ENCODE data around the gene FAM13A.

Gene FAM13A

DNA sequence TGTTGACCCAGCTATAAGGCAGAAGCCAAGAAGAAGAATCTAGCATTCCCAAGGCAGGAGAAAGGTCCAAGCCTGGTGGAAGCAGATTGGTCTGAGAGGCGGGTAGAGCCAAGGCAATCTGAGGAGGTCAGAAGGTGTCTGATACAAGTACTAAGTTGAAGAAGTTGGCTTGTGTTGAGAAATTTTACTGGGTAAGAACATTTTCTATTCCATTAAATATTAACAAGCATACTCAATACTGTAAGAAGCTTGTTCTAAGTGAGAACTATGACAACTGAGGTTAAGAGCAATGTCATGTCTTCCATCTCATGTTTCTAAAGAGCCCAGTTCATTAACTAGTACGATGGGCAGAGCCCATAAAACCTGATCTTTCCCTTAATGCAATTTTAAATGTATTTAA lies 75.0 kb downstream of the FAM13A start:
- DNase-seq (ENCODE audit: low read depth, low spot score) = no peak
- Histone ChIP-seq H3K9me3 (ENCODE audit: control insufficient read depth, insufficient read depth, low read length) (no peaks in the 10 kb centered on the region), H3K4me1 (ENCODE audit: control insufficient read depth, insufficient read depth, low read length) (no peaks in the 10 kb centered on the region), H3K4me3 (ENCODE audit: low read length) (no peak overlapping the region), H3K27ac (ENCODE audit: low read length) (no peak overlapping the region), H3K36me3 (ENCODE audit: control insufficient read depth, insufficient read depth, low read length) (no peaks in the 10 kb centered on the region), H3K27me3 (ENCODE audit: control insufficient read depth, insufficient read depth, low read length) (no peaks in the 10 kb centered on the region)
- no CpG with 5 or more reads among the region's 2 CpGs for WGBS (ENCODE audit: insufficient coverage, insufficient read length)

DNA sequence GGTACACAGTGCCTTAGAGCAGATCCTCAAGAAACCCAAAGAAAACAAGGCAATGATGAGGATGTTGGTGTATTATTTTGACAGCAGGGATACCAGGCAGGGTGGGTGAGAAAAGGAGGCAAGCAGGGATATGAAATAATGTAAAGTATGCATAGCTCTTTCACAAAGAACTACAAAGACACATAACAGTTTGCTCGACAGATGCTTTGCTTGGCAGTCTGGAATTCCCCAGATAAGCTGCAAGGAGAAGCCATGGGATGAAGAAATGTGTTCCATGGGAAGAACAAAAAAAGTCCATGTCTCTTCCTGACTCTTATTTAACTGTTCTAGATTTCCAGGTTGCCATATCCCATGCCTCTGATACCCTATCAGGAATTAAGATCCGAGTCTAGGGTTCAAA lies 75.4 kb downstream of the FAM13A start:
- Histone ChIP-seq H3K27me3 (ENCODE audit: control insufficient read depth, insufficient read depth, low read length) (no peaks in the 10 kb centered on the region), H3K4me3 (ENCODE audit: low read length) (no peak overlapping the region), H3K4me1 (ENCODE audit: control insufficient read depth, insufficient read depth, low read length) (no peaks in the 10 kb centered on the region), H3K9me3 (ENCODE audit: control insufficient read depth, insufficient read depth, low read length) (no peaks in the 10 kb centered on the region), H3K27ac (ENCODE audit: low read length) (no peak overlapping the region), H3K36me3 (ENCODE audit: control insufficient read depth, insufficient read depth, low read length) (no peaks in the 10 kb centered on the region)
- no CpG with 5 or more reads among the region's 2 CpGs for WGBS (ENCODE audit: insufficient coverage, insufficient read length)
- DNase-seq (ENCODE audit: low read depth, low spot score) = no peak

DNA sequence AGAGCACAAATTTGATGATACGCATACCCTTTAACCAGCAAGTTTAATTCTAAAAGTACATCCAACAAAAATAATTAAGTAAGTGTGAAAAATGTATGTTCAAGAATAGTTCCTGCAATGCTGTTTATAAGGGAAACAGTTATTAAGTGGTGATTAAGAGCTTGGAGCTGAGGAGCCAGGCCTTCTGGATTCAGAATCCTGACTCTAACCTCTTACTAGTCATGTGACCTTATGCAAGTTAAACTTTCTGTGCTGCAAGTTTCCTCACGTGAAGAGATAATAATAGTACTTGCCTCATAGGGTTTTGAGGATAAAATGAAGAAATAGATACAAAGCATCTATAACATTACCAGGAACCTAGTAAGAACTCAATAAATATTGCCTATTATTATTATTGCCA lies 77.7 kb downstream of the FAM13A start:
- Histone ChIP-seq H3K27me3 (ENCODE audit: control insufficient read depth, insufficient read depth, low read length) (no peaks in the 10 kb centered on the region), H3K4me1 (ENCODE audit: control insufficient read depth, insufficient read depth, low read length) (no peaks in the 10 kb centered on the region), H3K4me3 (ENCODE audit: low read length) (no peak overlapping the region), H3K27ac (ENCODE audit: low read length) (no peak overlapping the region), H3K36me3 (ENCODE audit: control insufficient read depth, insufficient read depth, low read length) (no peaks in the 10 kb centered on the region), H3K9me3 (ENCODE audit: control insufficient read depth, insufficient read depth, low read length) (no peaks in the 10 kb centered on the region)
- WGBS (ENCODE audit: insufficient coverage, insufficient read length) = no CpG with 5 or more reads among the region's 2 CpGs
- DNase-seq (ENCODE audit: low read depth, low spot score) = no peak

DNA sequence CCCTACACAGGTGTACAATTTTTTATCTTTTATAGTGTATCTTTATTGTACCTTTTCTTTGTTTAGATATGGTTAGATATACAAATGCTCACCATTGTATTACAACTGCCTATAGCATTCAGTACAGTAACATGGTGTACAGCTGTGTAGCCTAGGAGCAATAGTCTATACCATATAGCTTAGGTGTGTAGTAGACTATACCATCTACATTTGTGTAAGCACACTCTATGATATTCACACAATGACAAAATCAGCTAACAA lies 80.3 kb downstream of the FAM13A start:
- H3K27me3 ChIP-seq (ENCODE audit: control insufficient read depth, insufficient read depth, low read length) = no peaks in the 10 kb centered on the region
- no peaks in the 10 kb centered on the region for H3K4me1 ChIP-seq (ENCODE audit: control insufficient read depth, insufficient read depth, low read length)
- H3K9me3 ChIP-seq (ENCODE audit: control insufficient read depth, insufficient read depth, low read length) = no peaks in the 10 kb centered on the region
- no peak overlapping the region for H3K4me3 ChIP-seq (ENCODE audit: low read length)
- H3K36me3 ChIP-seq (ENCODE audit: control insufficient read depth, insufficient read depth, low read length) = no peaks in the 10 kb centered on the region
- DNase-seq (ENCODE audit: low read depth, low spot score) = no peak
- no peak overlapping the region for H3K27ac ChIP-seq (ENCODE audit: low read length)

DNA sequence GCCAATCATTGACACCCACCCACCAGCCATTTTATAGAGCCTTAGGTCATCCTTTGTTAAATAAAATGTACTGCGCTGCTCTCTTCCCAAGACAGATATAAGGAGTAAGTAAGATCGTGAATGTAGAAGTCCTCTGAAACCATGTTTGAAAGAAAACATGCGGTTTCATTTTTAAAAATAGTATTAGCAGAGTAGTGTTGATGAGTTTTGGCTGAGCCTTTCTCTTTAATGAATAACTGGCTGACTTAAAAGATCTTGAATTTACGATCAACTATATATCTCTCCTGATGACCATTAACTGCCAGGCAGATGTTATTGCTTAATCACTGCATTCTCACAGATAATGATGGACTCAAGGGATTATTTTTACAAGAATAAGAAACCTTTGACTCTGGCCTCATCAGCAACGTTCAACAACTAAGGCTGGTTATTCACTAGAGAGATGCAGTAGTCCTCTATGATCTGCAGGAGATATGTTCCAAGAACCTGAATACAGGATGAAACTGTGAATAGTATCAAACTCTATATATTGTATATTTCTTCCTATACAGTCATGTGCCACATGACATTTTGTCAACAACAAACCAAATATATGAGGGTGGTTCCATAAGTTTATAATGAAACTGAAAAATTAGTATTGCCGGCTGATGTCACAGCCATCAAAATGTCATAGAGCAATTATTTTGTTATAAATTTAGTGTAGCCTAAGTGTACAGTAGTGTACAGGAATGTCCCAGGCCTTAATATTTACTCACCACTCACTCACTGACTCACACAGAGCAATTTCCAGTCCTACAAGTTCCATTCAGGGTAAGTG lies 80.8 kb downstream of the FAM13A start:
- Histone ChIP-seq H3K9me3 (ENCODE audit: control insufficient read depth, insufficient read depth, low read length) (no peaks in the 10 kb centered on the region), H3K27ac (ENCODE audit: low read length) (no peak overlapping the region), H3K4me1 (ENCODE audit: control insufficient read depth, insufficient read depth, low read length) (no peaks in the 10 kb centered on the region), H3K27me3 (ENCODE audit: control insufficient read depth, insufficient read depth, low read length) (no peaks in the 10 kb centered on the region), H3K4me3 (ENCODE audit: low read length) (no peak overlapping the region), H3K36me3 (ENCODE audit: control insufficient read depth, insufficient read depth, low read length) (no peaks in the 10 kb centered on the region)
- no CpG with 5 or more reads among the region's 6 CpGs for WGBS (ENCODE audit: insufficient coverage, insufficient read length)
- no peak for DNase-seq (ENCODE audit: low read depth, low spot score)

DNA sequence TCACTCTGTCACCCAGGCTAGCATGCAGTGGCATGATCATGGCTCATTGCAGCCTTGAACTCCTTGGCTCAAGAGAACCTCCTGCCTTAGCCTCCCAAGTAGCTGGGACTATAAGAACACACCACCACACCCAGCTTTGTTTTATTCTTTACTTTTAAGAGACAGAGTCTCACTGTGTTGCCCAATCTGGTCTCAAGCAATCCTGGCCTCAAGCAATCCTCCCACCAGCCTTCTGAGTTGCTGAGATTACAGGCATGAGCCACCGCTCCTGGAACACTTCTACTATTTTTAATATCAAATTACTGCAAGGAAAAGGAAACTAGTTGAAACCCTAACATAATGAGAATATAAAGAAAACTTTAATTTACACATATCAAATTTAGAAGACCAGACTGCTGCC lies 85.4 kb downstream of the FAM13A start:
- WGBS (ENCODE audit: insufficient coverage, insufficient read length) = no CpG with 5 or more reads among the region's 1 CpG
- no peak overlapping the region for H3K27ac ChIP-seq (ENCODE audit: low read length)
- no peaks in the 10 kb centered on the region for H3K27me3 ChIP-seq (ENCODE audit: control insufficient read depth, insufficient read depth, low read length)
- H3K4me3 ChIP-seq (ENCODE audit: low read length) = no peak overlapping the region
- H3K9me3 ChIP-seq (ENCODE audit: control insufficient read depth, insufficient read depth, low read length) = no peaks in the 10 kb centered on the region
- H3K4me1 ChIP-seq (ENCODE audit: control insufficient read depth, insufficient read depth, low read length) = no peaks in the 10 kb centered on the region
- DNase-seq (ENCODE audit: low read depth, low spot score) = no peak
- H3K36me3 ChIP-seq (ENCODE audit: control insufficient read depth, insufficient read depth, low read length) = no peaks in the 10 kb centered on the region

DNA sequence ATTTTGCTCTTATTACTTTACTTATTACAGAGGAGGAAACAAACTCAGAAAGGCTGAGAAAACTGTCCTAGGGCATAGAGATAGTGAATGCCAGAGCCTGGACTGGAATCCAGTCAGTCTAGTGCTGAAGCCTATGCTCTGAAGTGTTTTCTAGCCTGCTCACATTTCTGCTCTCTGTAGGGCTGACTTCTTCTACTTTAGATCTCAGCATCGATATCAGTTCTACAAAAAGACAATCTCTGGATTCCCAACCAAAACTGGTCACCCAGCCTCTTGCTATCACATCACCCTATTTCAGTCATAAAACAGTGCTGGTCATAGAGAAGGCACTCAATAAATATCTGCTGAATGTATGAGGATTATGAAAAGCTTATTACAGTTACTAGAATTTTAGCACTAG lies 87.2 kb downstream of the FAM13A start:
- Histone ChIP-seq H3K36me3 (ENCODE audit: control insufficient read depth, insufficient read depth, low read length) (no peaks in the 10 kb centered on the region), H3K4me3 (ENCODE audit: low read length) (no peak overlapping the region), H3K27ac (ENCODE audit: low read length) (no peak overlapping the region), H3K27me3 (ENCODE audit: control insufficient read depth, insufficient read depth, low read length) (no peaks in the 10 kb centered on the region), H3K4me1 (ENCODE audit: control insufficient read depth, insufficient read depth, low read length) (no peaks in the 10 kb centered on the region), H3K9me3 (ENCODE audit: control insufficient read depth, insufficient read depth, low read length) (no peaks in the 10 kb centered on the region)
- no peak for DNase-seq (ENCODE audit: low read depth, low spot score)
- no CpG with 5 or more reads among the region's 1 CpG for WGBS (ENCODE audit: insufficient coverage, insufficient read length)

DNA sequence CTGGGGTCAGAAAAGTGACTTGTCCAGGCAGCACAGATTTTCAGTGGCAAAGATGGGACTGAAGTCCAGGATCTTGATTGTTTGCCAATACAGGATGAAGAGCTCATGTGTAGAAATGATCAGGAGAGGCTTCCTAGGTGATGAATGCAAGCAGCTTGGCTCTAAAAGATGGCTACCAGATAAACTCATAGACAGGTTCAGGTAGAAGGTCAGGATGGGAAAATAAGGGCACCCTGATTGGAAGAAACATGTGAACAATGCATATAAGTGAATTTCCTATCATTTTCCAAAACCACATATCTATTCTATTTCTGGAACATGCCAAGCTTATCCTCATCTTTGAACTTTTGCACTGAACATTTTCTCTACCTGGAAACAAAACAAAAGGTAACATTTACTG lies 87.7 kb downstream of the FAM13A start:
- Histone ChIP-seq H3K4me3 (ENCODE audit: low read length) (no peak overlapping the region), H3K9me3 (ENCODE audit: control insufficient read depth, insufficient read depth, low read length) (no peaks in the 10 kb centered on the region), H3K4me1 (ENCODE audit: control insufficient read depth, insufficient read depth, low read length) (no peaks in the 10 kb centered on the region), H3K27ac (ENCODE audit: low read length) (no peak overlapping the region), H3K36me3 (ENCODE audit: control insufficient read depth, insufficient read depth, low read length) (no peaks in the 10 kb centered on the region), H3K27me3 (ENCODE audit: control insufficient read depth, insufficient read depth, low read length) (no peaks in the 10 kb centered on the region)
- DNase-seq (ENCODE audit: low read depth, low spot score) = no peak

DNA sequence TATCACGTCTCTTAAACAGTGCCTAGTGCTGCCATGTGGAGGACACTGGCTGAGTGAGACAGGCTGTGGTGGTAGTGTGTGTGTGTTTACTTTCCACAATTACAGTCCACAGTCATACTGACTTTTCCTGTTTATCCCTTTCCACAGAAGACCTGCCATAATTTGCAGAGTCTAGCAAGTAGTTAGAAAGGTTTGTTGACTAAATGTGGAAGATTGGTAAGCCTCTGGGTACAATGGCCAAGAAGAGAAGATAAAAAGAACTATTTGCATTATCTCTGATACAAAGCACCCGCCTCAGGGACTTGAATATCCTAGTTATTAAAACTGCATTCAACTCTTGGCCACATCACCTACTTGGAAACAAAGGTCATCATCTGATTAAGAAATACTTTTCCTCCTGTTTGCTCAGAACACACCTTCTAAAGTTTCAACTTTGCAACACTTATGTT lies 89.1 kb downstream of the FAM13A start:
- no peaks in the 10 kb centered on the region for H3K4me1 ChIP-seq (ENCODE audit: control insufficient read depth, insufficient read depth, low read length)
- no peak for DNase-seq (ENCODE audit: low read depth, low spot score)
- H3K27me3 ChIP-seq (ENCODE audit: control insufficient read depth, insufficient read depth, low read length) = no peaks in the 10 kb centered on the region
- no peaks in the 10 kb centered on the region for H3K36me3 ChIP-seq (ENCODE audit: control insufficient read depth, insufficient read depth, low read length)
- no CpG with 5 or more reads among the region's 2 CpGs for WGBS (ENCODE audit: insufficient coverage, insufficient read length)
- H3K9me3 ChIP-seq (ENCODE audit: control insufficient read depth, insufficient read depth, low read length) = no peaks in the 10 kb centered on the region
- H3K27ac ChIP-seq (ENCODE audit: low read length) = no peak overlapping the region
- no peak overlapping the region for H3K4me3 ChIP-seq (ENCODE audit: low read length)

DNA sequence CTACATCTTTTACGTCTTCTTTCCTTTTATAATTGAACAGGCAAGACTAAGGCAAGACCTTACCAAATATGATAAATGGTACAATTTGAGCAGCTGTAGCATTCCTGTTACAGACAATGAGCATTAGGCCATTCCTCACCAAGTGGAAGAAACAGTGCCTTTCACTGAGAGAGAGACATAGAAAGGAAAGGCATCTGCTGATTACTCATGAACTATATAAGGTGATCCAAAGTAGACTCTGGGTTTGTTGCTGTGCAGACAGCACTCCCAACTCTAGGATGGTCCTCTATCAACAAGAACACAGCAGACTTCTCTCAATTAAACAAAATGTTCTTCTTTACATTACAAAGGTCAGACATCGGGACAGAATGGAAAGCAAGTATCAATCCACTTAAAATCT lies 91.9 kb downstream of the FAM13A start:
- Histone ChIP-seq H3K9me3 (ENCODE audit: control insufficient read depth, insufficient read depth, low read length) (no peaks in the 10 kb centered on the region), H3K27ac (ENCODE audit: low read length) (no peak overlapping the region), H3K36me3 (ENCODE audit: control insufficient read depth, insufficient read depth, low read length) (no peaks in the 10 kb centered on the region), H3K27me3 (ENCODE audit: control insufficient read depth, insufficient read depth, low read length) (no peaks in the 10 kb centered on the region), H3K4me1 (ENCODE audit: control insufficient read depth, insufficient read depth, low read length) (no peaks in the 10 kb centered on the region), H3K4me3 (ENCODE audit: low read length) (no peak overlapping the region)
- WGBS (ENCODE audit: insufficient coverage, insufficient read length) = no CpG with 5 or more reads among the region's 2 CpGs
- DNase-seq (ENCODE audit: low read depth, low spot score) = no peak

DNA sequence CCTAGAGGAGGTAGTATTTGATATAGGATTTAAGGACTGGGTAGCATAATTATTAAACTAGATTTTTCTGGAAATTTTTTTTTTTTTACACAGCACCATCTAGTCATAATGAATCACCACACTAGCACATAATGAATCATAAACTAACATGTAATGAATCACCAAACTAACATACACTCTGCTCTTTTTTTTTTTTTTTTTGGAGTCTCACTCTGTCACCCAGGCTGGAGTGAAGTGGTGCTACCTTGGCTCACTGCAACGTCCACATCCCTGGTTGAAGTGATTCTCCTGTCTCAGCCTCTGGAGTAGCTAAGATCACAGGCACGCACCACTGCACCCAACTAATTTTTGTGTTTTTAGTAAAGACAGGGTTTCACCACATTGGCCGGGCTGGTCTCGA lies 92.5 kb downstream of the FAM13A start:
- no peaks in the 10 kb centered on the region for H3K36me3 ChIP-seq (ENCODE audit: control insufficient read depth, insufficient read depth, low read length)
- DNase-seq (ENCODE audit: low read depth, low spot score) = no peak
- no peaks in the 10 kb centered on the region for H3K27me3 ChIP-seq (ENCODE audit: control insufficient read depth, insufficient read depth, low read length)
- no CpG with 5 or more reads among the region's 4 CpGs for WGBS (ENCODE audit: insufficient coverage, insufficient read length)
- H3K4me3 ChIP-seq (ENCODE audit: low read length) = no peak overlapping the region
- H3K27ac ChIP-seq (ENCODE audit: low read length) = no peak overlapping the region
- H3K4me1 ChIP-seq (ENCODE audit: control insufficient read depth, insufficient read depth, low read length) = no peaks in the 10 kb centered on the region; the same call in 1 of the 2 replicates
- H3K9me3 ChIP-seq (ENCODE audit: control insufficient read depth, insufficient read depth, low read length) = no peaks in the 10 kb centered on the region
